Measurements from ENCODE around the gene CEP55.

GRCh38 chr10:93515071-93516005 lies 18.9 kb downstream of the CEP55 start:
- TF ChIP-seq, protein P1, sequence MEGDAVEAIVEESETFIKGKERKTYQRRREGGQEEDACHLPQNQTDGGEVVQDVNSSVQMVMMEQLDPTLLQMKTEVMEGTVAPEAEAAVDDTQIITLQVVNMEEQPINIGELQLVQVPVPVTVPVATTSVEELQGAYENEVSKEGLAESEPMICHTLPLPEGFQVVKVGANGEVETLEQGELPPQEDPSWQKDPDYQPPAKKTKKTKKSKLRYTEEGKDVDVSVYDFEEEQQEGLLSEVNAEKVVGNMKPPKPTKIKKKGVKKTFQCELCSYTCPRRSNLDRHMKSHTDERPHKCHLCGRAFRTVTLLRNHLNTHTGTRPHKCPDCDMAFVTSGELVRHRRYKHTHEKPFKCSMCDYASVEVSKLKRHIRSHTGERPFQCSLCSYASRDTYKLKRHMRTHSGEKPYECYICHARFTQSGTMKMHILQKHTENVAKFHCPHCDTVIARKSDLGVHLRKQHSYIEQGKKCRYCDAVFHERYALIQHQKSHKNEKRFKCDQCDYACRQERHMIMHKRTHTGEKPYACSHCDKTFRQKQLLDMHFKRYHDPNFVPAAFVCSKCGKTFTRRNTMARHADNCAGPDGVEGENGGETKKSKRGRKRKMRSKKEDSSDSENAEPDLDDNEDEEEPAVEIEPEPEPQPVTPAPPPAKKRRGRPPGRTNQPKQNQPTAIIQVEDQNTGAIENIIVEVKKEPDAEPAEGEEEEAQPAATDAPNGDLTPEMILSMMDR (IDR thresholded peaks at IDR 0.05), result no peak
- TF ChIP-seq POLR2A (IDR thresholded peaks at IDR 0.05), result no peak
